ENCODE measurements around the gene PLA2G4D.

DNA sequence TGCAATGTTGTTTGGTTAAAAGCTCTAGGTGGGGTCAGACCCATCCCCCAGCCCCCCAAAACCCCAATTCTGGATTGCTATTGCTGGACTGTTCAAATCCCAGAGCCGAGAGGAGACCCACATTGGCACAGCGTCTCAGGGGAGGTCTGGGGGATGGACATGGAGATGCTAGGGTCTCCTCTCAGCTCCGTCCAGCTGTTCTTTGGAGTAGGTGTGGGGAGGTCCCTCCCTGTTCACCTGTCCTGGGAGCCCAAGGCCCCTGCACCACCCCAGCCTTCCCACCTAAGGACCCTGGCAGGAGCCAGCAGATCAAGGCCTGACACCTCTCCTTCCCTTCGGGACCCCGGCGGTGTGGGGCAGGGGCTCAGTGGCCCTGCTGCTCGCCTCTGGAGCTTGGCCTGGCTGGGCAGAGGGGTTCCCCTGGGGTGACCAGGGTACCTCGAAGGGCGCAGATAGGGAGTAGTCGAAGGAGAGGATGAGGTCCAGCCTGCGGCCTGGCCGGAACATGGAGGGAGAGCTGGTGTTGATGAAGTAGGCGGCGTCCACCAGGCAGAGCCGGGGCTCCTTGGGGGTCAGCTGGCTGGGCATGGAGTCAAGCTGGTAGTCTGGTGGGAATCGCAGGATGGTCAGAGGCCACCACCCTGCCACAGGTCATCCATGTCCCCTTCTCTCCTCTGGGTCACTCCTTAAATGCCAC lies 23.9 kb downstream of the PLA2G4D start:
- TF ChIP-seq, protein P1, sequence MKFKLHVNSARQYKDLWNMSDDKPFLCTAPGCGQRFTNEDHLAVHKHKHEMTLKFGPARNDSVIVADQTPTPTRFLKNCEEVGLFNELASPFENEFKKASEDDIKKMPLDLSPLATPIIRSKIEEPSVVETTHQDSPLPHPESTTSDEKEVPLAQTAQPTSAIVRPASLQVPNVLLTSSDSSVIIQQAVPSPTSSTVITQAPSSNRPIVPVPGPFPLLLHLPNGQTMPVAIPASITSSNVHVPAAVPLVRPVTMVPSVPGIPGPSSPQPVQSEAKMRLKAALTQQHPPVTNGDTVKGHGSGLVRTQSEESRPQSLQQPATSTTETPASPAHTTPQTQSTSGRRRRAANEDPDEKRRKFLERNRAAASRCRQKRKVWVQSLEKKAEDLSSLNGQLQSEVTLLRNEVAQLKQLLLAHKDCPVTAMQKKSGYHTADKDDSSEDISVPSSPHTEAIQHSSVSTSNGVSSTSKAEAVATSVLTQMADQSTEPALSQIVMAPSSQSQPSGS (IDR thresholded peaks at IDR 0.05; ENCODE audit: low read length): no peak
- TF ChIP-seq EP300 (IDR thresholded peaks at IDR 0.05; ENCODE audit: borderline replicate concordance in 1 of 2, control insufficient read depth in 1 of 2, low read depth in 2 of 2, low read length in 2 of 2) (no peak), CBX5 (IDR thresholded peaks at IDR 0.05; ENCODE audit: low read depth) (no peak), RFX5 (IDR thresholded peaks at IDR 0.05; ENCODE audit: low read depth, low read length) (no peak), SUZ12 (IDR thresholded peaks at IDR 0.05; ENCODE audit: unreplicated experiment) (no peak), CREB1 (IDR thresholded peaks at IDR 0.05; ENCODE audit: low read depth) (no peak), EZH2 (IDR thresholded peaks at IDR 0.05; ENCODE audit: borderline replicate concordance, control insufficient read depth, low read depth, low read length) (no peak), ESRRA (IDR thresholded peaks at IDR 0.05; ENCODE audit: low read length) (no peak), MTA2 (IDR thresholded peaks at IDR 0.05; ENCODE audit: low read depth) (no peak)
- TF ChIP-seq, protein P2, sequence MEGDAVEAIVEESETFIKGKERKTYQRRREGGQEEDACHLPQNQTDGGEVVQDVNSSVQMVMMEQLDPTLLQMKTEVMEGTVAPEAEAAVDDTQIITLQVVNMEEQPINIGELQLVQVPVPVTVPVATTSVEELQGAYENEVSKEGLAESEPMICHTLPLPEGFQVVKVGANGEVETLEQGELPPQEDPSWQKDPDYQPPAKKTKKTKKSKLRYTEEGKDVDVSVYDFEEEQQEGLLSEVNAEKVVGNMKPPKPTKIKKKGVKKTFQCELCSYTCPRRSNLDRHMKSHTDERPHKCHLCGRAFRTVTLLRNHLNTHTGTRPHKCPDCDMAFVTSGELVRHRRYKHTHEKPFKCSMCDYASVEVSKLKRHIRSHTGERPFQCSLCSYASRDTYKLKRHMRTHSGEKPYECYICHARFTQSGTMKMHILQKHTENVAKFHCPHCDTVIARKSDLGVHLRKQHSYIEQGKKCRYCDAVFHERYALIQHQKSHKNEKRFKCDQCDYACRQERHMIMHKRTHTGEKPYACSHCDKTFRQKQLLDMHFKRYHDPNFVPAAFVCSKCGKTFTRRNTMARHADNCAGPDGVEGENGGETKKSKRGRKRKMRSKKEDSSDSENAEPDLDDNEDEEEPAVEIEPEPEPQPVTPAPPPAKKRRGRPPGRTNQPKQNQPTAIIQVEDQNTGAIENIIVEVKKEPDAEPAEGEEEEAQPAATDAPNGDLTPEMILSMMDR (IDR thresholded peaks at IDR 0.05 in 2 of 3, conservative IDR thresholded peaks at IDR 0.05 in 1 of 3; ENCODE audit: control insufficient read depth in 2 of 3, extremely low read depth in 1 of 3, insufficient read depth in 1 of 3, low read depth in 3 of 3, low read length in 3 of 3): no peak
- TF ChIP-seq, protein P3, sequence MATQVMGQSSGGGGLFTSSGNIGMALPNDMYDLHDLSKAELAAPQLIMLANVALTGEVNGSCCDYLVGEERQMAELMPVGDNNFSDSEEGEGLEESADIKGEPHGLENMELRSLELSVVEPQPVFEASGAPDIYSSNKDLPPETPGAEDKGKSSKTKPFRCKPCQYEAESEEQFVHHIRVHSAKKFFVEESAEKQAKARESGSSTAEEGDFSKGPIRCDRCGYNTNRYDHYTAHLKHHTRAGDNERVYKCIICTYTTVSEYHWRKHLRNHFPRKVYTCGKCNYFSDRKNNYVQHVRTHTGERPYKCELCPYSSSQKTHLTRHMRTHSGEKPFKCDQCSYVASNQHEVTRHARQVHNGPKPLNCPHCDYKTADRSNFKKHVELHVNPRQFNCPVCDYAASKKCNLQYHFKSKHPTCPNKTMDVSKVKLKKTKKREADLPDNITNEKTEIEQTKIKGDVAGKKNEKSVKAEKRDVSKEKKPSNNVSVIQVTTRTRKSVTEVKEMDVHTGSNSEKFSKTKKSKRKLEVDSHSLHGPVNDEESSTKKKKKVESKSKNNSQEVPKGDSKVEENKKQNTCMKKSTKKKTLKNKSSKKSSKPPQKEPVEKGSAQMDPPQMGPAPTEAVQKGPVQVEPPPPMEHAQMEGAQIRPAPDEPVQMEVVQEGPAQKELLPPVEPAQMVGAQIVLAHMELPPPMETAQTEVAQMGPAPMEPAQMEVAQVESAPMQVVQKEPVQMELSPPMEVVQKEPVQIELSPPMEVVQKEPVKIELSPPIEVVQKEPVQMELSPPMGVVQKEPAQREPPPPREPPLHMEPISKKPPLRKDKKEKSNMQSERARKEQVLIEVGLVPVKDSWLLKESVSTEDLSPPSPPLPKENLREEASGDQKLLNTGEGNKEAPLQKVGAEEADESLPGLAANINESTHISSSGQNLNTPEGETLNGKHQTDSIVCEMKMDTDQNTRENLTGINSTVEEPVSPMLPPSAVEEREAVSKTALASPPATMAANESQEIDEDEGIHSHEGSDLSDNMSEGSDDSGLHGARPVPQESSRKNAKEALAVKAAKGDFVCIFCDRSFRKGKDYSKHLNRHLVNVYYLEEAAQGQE (IDR thresholded peaks at IDR 0.05; ENCODE audit: low read depth, low read length): no peak
- TF ChIP-seq, protein P4, sequence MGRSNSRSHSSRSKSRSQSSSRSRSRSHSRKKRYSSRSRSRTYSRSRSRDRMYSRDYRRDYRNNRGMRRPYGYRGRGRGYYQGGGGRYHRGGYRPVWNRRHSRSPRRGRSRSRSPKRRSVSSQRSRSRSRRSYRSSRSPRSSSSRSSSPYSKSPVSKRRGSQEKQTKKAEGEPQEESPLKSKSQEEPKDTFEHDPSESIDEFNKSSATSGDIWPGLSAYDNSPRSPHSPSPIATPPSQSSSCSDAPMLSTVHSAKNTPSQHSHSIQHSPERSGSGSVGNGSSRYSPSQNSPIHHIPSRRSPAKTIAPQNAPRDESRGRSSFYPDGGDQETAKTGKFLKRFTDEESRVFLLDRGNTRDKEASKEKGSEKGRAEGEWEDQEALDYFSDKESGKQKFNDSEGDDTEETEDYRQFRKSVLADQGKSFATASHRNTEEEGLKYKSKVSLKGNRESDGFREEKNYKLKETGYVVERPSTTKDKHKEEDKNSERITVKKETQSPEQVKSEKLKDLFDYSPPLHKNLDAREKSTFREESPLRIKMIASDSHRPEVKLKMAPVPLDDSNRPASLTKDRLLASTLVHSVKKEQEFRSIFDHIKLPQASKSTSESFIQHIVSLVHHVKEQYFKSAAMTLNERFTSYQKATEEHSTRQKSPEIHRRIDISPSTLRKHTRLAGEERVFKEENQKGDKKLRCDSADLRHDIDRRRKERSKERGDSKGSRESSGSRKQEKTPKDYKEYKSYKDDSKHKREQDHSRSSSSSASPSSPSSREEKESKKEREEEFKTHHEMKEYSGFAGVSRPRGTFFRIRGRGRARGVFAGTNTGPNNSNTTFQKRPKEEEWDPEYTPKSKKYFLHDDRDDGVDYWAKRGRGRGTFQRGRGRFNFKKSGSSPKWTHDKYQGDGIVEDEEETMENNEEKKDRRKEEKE (IDR thresholded peaks at IDR 0.05): no peak
- TF ChIP-seq, protein P5, sequence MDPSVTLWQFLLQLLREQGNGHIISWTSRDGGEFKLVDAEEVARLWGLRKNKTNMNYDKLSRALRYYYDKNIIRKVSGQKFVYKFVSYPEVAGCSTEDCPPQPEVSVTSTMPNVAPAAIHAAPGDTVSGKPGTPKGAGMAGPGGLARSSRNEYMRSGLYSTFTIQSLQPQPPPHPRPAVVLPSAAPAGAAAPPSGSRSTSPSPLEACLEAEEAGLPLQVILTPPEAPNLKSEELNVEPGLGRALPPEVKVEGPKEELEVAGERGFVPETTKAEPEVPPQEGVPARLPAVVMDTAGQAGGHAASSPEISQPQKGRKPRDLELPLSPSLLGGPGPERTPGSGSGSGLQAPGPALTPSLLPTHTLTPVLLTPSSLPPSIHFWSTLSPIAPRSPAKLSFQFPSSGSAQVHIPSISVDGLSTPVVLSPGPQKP (IDR thresholded peaks at IDR 0.05; ENCODE audit: low read depth, low read length): no peak
- TF ChIP-seq, protein P6, sequence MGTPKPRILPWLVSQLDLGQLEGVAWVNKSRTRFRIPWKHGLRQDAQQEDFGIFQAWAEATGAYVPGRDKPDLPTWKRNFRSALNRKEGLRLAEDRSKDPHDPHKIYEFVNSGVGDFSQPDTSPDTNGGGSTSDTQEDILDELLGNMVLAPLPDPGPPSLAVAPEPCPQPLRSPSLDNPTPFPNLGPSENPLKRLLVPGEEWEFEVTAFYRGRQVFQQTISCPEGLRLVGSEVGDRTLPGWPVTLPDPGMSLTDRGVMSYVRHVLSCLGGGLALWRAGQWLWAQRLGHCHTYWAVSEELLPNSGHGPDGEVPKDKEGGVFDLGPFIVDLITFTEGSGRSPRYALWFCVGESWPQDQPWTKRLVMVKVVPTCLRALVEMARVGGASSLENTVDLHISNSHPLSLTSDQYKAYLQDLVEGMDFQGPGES (IDR thresholded peaks at IDR 0.05): no peak

Data from GM12878 (cell line).